Mucosa of rectum (tissue), 2 donors: ENCODE measurements around the gene CCDC122.

Source experiments
- H3K27ac ChIP-seq, 2 donors: one replicate each; pipeline ENCODE4 v1.7.0; 2013; ENCODE audit warnings: inconsistent platforms in 2 of 2, low read depth in 2 of 2, low read length in 2 of 2
- H3K27me3 ChIP-seq, 2 donors: one replicate each; pipeline ENCODE4 v1.7.0; 2013; ENCODE audit warnings: low read length in 2 of 2; ENCODE audit not compliant: control insufficient read depth in 2 of 2, insufficient read depth in 2 of 2
- H3K36me3 ChIP-seq, 2 donors: one replicate each; pipeline ENCODE4 v1.7.0; 2013; ENCODE audit warnings: low read length in 2 of 2; ENCODE audit not compliant: control insufficient read depth in 2 of 2, insufficient read depth in 2 of 2
- H3K4me1 ChIP-seq, 2 donors: one replicate each; pipeline ENCODE4 v1.7.0; 2013; ENCODE audit warnings: low read length in 2 of 2, mild to moderate bottlenecking in 1 of 2; ENCODE audit not compliant: control insufficient read depth in 2 of 2, insufficient read depth in 2 of 2
- H3K4me3 ChIP-seq, 2 donors: one replicate each; pipeline ENCODE4 v1.7.0; 2013; ENCODE audit warnings: low read length in 2 of 2
- H3K9ac ChIP-seq, 2 donors: one replicate each; pipeline ENCODE4 v1.7.0; 2013; ENCODE audit warnings: low read length in 2 of 2, low read depth in 1 of 2, mild to moderate bottlenecking in 1 of 2
- H3K9me3 ChIP-seq, 2 donors: one replicate each; pipeline ENCODE4 v1.7.0; 2013; ENCODE audit warnings: low read length in 2 of 2; ENCODE audit not compliant: control insufficient read depth in 2 of 2
- donor health status: healthy.
- donor health status: Normal muscosa, but diverticular disease.

Gene CCDC122

GRCh38 chr13:43908156-43909126, 28.9 kb upstream of the CCDC122 start:
- no peaks in the 10 kb centered on the region for H3K9me3 ChIP-seq
- H3K27me3 ChIP-seq: no peaks in the 10 kb centered on the region
- H3K27ac ChIP-seq: no peak overlapping the region
- H3K4me3 ChIP-seq: no peak overlapping the region
- peaks cover 0 to 4% of the 10 kb centered on the region in 2 donors for H3K4me1 ChIP-seq
- no peaks in the 10 kb centered on the region for H3K36me3 ChIP-seq
- no peak overlapping the region for H3K9ac ChIP-seq

- Histone ChIP-seq H3K27me3 (no peaks in the 10 kb centered on the region), H3K27ac (no peak overlapping the region), H3K36me3 (no peaks in the 10 kb centered on the region), H3K4me3 (no peak overlapping the region), H3K9ac (no peak overlapping the region), H3K4me1 (peaks cover 0 to 4% of the 10 kb centered on the region in 2 donors), H3K9me3 (no peaks in the 10 kb centered on the region)
Observed at GRCh38 chr13:43905435-43906031, 26.0 kb upstream of the CCDC122 start.

- H3K27me3 ChIP-seq: no peaks in the 10 kb centered on the region
- no peak overlapping the region for H3K4me3 ChIP-seq
- H3K27ac ChIP-seq: no peak overlapping the region
- H3K9ac ChIP-seq: no peak overlapping the region
- no peaks in the 10 kb centered on the region for H3K9me3 ChIP-seq
- H3K36me3 ChIP-seq: peaks cover 2 to 3% of the 10 kb centered on the region in 2 donors
- H3K4me1 ChIP-seq: no peaks in the 10 kb centered on the region
Observed at GRCh38 chr13:43895940-43896339, 16.4 kb upstream of the CCDC122 start.

- Histone ChIP-seq H3K9ac (no peak overlapping the region), H3K9me3 (no peaks in the 10 kb centered on the region), H3K27ac (no peak overlapping the region), H3K4me3 (no peak overlapping the region), H3K36me3 (peaks cover 5 to 13% of the 10 kb centered on the region in 2 donors), H3K27me3 (no peaks in the 10 kb centered on the region), H3K4me1 (no peaks in the 10 kb centered on the region)
Observed at GRCh38 chr13:43894438-43894837, 14.9 kb upstream of the CCDC122 start.

GRCh38 chr13:43884222-43884621, 4.7 kb upstream of the CCDC122 start:
- H3K27me3 ChIP-seq: no peaks in the 10 kb centered on the region
- no peak overlapping the region for H3K4me3 ChIP-seq
- H3K4me1 ChIP-seq: peaks cover 0 to 8% of the 10 kb centered on the region in 2 donors
- H3K27ac ChIP-seq: no peak overlapping the region
- no peaks in the 10 kb centered on the region for H3K9me3 ChIP-seq
- no peak overlapping the region for H3K9ac ChIP-seq
- H3K36me3 ChIP-seq: peaks cover 3% of the 10 kb centered on the region in 2 donors

- Histone ChIP-seq H3K36me3 (peaks cover 3% of the 10 kb centered on the region in 2 donors), H3K9ac (no peak overlapping the region), H3K4me3 (no peak overlapping the region), H3K9me3 (no peaks in the 10 kb centered on the region), H3K27me3 (no peaks in the 10 kb centered on the region), H3K4me1 (peaks cover 2 to 10% of the 10 kb centered on the region in 2 donors), H3K27ac (no peak overlapping the region)
Observed at GRCh38 chr13:43883631-43884030, 4.1 kb upstream of the CCDC122 start.

GRCh38 chr13:43881580-43881979, 2.0 kb upstream of the CCDC122 start:
- Histone ChIP-seq H3K36me3 (peaks cover 3% of the 10 kb centered on the region in 2 donors), H3K27ac (no peak overlapping the region), H3K9ac (no peak overlapping the region)

GRCh38 chr13:43880926-43881325, 1.4 kb upstream of the CCDC122 start:
- Histone ChIP-seq H3K4me1 (peaks cover 7 to 16% of the 10 kb centered on the region in 2 donors), H3K27me3 (no peaks in the 10 kb centered on the region), H3K4me3 (no peak overlapping the region), H3K27ac (no peak overlapping the region), H3K9me3 (no peaks in the 10 kb centered on the region), H3K36me3 (peaks cover 3% of the 10 kb centered on the region in 2 donors), H3K9ac (no peak overlapping the region)

More at GRCh38 chr13:43881580-43881979, 2.0 kb upstream of the CCDC122 start:
- H3K4me3 ChIP-seq: no peak overlapping the region
- no peaks in the 10 kb centered on the region for H3K9me3 ChIP-seq
- H3K27me3 ChIP-seq: no peaks in the 10 kb centered on the region
- peaks cover 7 to 16% of the 10 kb centered on the region in 2 donors for H3K4me1 ChIP-seq

GRCh38 chr13:43880214-43880855, 795 bp upstream of the CCDC122 start:
- H3K27me3 ChIP-seq: no peaks in the 10 kb centered on the region
- no peaks in the 10 kb centered on the region for H3K9me3 ChIP-seq
- peaks cover 7 to 16% of the 10 kb centered on the region in 2 donors for H3K4me1 ChIP-seq
- H3K9ac ChIP-seq: peak overlapping the region; percentile 83 to 96
- peaks cover 3% of the 10 kb centered on the region in 2 donors for H3K36me3 ChIP-seq
- H3K4me3 ChIP-seq: peak overlapping the region; percentile 82 to 85
- peak overlapping the region; percentile 94 to 98 for H3K27ac ChIP-seq

GRCh38 chr13:43879755-43880181, 228 bp upstream of the CCDC122 start, which contains the start of gene LACC1:
Gene LACC1, plus strand, starts transcription at chr13:43879904. Its CDS starts 1,082 bp downstream, at chr13:43880986.
- H3K36me3 ChIP-seq: peaks cover 3% of the 10 kb centered on the region in 2 donors
- no peaks in the 10 kb centered on the region for H3K27me3 ChIP-seq
- H3K27ac ChIP-seq: peak within 1 kb of the TSS; percentile 94 to 98
- peak within 1 kb of the TSS; percentile 87 to 96 for H3K9ac ChIP-seq
- no peaks in the 10 kb centered on the region for H3K9me3 ChIP-seq
- H3K4me1 ChIP-seq: peaks cover 7 to 16% of the 10 kb centered on the region in 2 donors
- H3K4me3 ChIP-seq: peak within 1 kb of the TSS; percentile 82 to 85
